Measurements from ENCODE around the gene STARD5. TPM values are rescaled to one million over a fixed set of nuclear protein-coding genes. Genes with fewer than 3 reads are reported as not detected.

Gene STARD5
- total and polyA plus RNA-seq, 8 donors = 1.1 to 4.0 (median 2.1) TPM

- WGBS, 2 donors = 70 to 76% methylated on average over 8 of the region's 8 CpGs
- intact Hi-C loops (cut with DNase I) = loop anchor here in 2 of 3 donors (5.0 to 10.0 kb wide), 2 partner anchors 116 to 124 kb away; no protein-coding TSS in a partner anchor
- FAIRE-seq (no peak), DNase-seq (no peak), ATAC-seq (peak in 1 of 4 donors; percentile 27)
- no peak overlapping the region for H3K4me3 ChIP-seq
- no peaks in the 10 kb centered on the region for H3K9me3 ChIP-seq
- H3K4me1 ChIP-seq = peaks cover 0 to 3% (median 0%) of the 10 kb centered on the region in 3 donors
- no peak overlapping the region for H3K27ac ChIP-seq
- no peak for TF ChIP-seq CTCF (IDR thresholded peaks at IDR 0.05)
- H3K36me3 ChIP-seq = no peaks in the 10 kb centered on the region
- no peaks in the 10 kb centered on the region for H3K27me3 ChIP-seq
Measured at GRCh38 chr15:81280696-81281455, 43.1 kb downstream of the STARD5 start.

- H3K36me3 ChIP-seq = no peaks in the 10 kb centered on the region
- no peak overlapping the region for H3K4me3 ChIP-seq
- intact Hi-C loops (cut with DNase I) = loop anchor here in 2 of 3 donors (5.0 to 10.0 kb wide), 2 partner anchors 117 to 125 kb away; no protein-coding TSS in a partner anchor
- 77 to 81% methylated on average over 12 of the region's 12 CpGs for WGBS, 2 donors
- H3K27ac ChIP-seq = no peak overlapping the region
- no peak for ATAC-seq
- no peaks in the 10 kb centered on the region for H3K9me3 ChIP-seq
- H3K4me1 ChIP-seq = peaks cover 0 to 8% (median 1%) of the 10 kb centered on the region in 3 donors
- TF ChIP-seq CTCF (IDR thresholded peaks at IDR 0.05) = no peak
- FAIRE-seq = no peak
- DNase-seq = peak in 2 of 6 donors; percentile 5 to 35
- no peaks in the 10 kb centered on the region for H3K27me3 ChIP-seq
Measured at GRCh38 chr15:81279621-81280485, 44.1 kb downstream of the STARD5 start.

- Histone ChIP-seq H3K4me3 (no peak overlapping the region), H3K27me3 (no peaks in the 10 kb centered on the region), H3K36me3 (no peaks in the 10 kb centered on the region), H3K4me1 (peaks cover 0 to 8% (median 3%) of the 10 kb centered on the region in 3 donors), H3K27ac (no peak overlapping the region), H3K9me3 (no peaks in the 10 kb centered on the region)
- no peak for DNase-seq
- ATAC-seq = no peak
- no peak for TF ChIP-seq CTCF (IDR thresholded peaks at IDR 0.05)
- 76 to 83% methylated on average over 6 of the region's 6 CpGs for WGBS, 2 donors
- no peak for FAIRE-seq
- intact Hi-C loops (cut with DNase I) = no loop called here
Measured at GRCh38 chr15:81278306-81279029, 45.5 kb downstream of the STARD5 start.

GRCh38 chr15:81277851-81278250, 46.1 kb downstream of the STARD5 start:
- no peak overlapping the region for H3K27ac ChIP-seq
- no peak for TF ChIP-seq CTCF (IDR thresholded peaks at IDR 0.05)
- peaks cover 0 to 8% (median 3%) of the 10 kb centered on the region in 3 donors for H3K4me1 ChIP-seq
- no peak for ATAC-seq
- DNase-seq = no peak
- H3K36me3 ChIP-seq = no peaks in the 10 kb centered on the region
- WGBS, 2 donors = 90 to 94% methylated on average over 2 of the region's 2 CpGs
- no peak overlapping the region for H3K4me3 ChIP-seq
- no peaks in the 10 kb centered on the region for H3K9me3 ChIP-seq
- FAIRE-seq = no peak
- no peaks in the 10 kb centered on the region for H3K27me3 ChIP-seq
- intact Hi-C loops (cut with DNase I) = no loop called here
